ENCODE measurements around the gene TMC1. TPM values are rescaled to one million over a fixed set of nuclear protein-coding genes. Genes with fewer than 3 reads are reported as not detected.

The TMC1 gene
- total RNA-seq, 2 donors from 2014 or later = not detected

DNA sequence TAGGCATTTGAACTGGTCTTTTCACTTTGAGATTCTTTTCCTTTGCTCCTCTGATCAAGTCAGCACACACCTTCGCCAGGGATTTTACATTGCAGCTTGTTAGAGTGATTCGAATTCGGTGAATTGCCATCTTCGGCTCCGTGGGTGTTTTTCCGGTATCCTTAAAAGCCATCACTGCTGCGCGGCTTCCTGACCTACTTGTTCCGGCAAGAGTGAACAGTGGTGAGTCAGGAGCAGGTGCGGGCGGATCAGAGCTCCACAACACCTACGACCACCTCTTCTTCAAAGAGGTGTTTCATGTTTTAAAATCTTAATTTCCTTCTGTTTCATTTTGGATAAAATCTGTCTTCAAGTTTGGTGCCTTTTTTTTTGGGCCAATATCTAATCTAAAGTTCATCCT is 134.6 kb downstream of the TMC1 start:
- Histone ChIP-seq H3K9me3 (no peaks in the 10 kb centered on the region), H3K4me1 (ENCODE audit: control insufficient read depth in 1 of 2, low read depth in 2 of 2) (no peaks in the 10 kb centered on the region), H3K27ac (no peak overlapping the region), H3K4me3 (no peak overlapping the region), H3K27me3 (replicated peaks; ENCODE audit: insufficient read depth) (no peaks in the 10 kb centered on the region), H3K36me3 (no peaks in the 10 kb centered on the region)
- ATAC-seq (ENCODE audit: insufficient number of reproducible peaks, low FRiP score, low read depth) (no peak), DNase-seq (ENCODE audit: low spot score) (no peak)
- TF ChIP-seq CTCF (IDR thresholded peaks at IDR 0.05) = no peak

DNA sequence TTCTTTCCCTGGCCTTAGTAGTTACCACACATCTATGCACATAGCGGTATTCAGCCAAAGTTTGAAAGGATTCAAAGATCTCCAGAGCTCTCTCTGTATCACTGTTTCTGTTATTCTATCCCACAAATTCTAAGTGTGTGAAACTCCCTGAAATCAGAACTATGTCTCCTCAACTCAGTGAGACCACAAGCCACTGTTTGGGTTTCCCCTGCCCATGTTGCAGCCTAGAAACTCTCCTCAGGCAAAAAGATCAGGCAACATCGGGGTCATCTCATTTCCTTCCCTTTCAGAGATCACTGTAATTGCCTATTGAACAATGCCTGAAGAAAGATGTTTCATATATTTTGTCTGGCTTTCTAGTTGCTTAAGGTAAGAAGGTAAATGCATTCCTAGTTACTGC is 135.6 kb downstream of the TMC1 start:
- TF ChIP-seq CTCF (IDR thresholded peaks at IDR 0.05) = no peak
- Histone ChIP-seq H3K9me3 (no peaks in the 10 kb centered on the region), H3K4me3 (no peak overlapping the region), H3K36me3 (no peaks in the 10 kb centered on the region), H3K27ac (no peak overlapping the region), H3K4me1 (ENCODE audit: control insufficient read depth in 1 of 2, low read depth in 2 of 2) (no peaks in the 10 kb centered on the region), H3K27me3 (replicated peaks; ENCODE audit: insufficient read depth) (no peaks in the 10 kb centered on the region)
- no peak for ATAC-seq (ENCODE audit: insufficient number of reproducible peaks, low FRiP score, low read depth)
- DNase-seq (ENCODE audit: low spot score) = no peak

DNA sequence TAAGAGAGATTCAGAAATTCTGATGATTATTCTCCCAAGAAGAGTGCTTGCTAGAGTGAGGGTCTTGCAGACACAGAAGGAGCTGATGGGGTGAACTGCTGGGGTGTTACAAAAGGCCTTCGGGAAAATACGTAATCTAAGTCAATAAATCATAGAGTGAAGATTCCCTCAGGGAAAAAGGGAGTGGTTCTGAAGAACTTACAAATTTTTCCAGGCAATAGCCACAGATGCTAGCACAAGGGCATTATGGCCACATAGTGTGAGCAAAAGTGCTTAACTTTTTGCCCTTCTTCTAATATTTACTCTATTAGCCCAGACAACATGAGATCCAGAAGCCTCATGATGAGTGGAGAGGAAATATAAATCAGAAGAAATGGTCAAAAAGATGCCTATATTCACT is 137.3 kb downstream of the TMC1 start:
- no peak overlapping the region for H3K4me3 ChIP-seq
- no peaks in the 10 kb centered on the region for H3K4me1 ChIP-seq (ENCODE audit: control insufficient read depth in 1 of 2, low read depth in 2 of 2)
- TF ChIP-seq CTCF (IDR thresholded peaks at IDR 0.05) = no peak
- H3K27me3 ChIP-seq (replicated peaks; ENCODE audit: insufficient read depth) = no peaks in the 10 kb centered on the region
- ATAC-seq (ENCODE audit: insufficient number of reproducible peaks, low FRiP score, low read depth) (no peak), DNase-seq (ENCODE audit: low spot score) (no peak)
- no peaks in the 10 kb centered on the region for H3K9me3 ChIP-seq
- H3K27ac ChIP-seq = no peak overlapping the region
- no peaks in the 10 kb centered on the region for H3K36me3 ChIP-seq

DNA sequence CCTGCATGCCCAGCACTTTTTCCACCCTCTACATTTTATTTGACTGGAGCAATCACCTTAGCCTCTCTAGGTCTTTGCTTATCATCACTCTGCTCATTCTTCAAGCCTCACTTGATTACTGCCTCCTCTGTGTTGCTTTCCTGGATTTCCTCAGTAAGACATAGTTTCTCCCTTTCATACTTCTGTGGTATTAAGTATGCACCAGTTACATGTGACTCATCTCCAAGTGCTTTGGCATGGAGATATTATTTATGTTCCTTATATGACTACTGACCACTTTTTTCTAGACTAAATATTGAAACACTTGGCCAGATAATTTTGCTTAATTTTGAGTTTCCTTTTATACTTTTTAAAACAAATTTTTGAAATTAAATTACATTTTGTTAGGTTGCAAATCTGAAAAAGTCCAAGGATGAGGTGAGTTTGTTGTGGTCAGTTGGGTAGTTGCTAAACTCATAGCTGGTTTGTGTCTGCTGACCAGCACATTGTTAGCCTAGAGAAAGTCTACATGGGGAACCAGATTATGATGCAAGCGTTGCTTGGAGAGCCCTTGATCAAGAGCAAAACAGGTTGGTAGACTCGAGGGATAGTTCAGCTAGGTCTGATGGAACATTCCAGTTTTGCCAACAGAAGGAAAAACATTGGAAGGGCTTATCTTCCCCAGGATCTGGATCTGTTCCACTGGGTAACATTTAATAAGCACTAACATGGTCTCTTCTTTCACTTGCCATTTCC is 140.2 kb downstream of the TMC1 start:
- DNase-seq (ENCODE audit: low spot score) = no peak
- Histone ChIP-seq H3K4me3 (no peak overlapping the region), H3K4me1 (ENCODE audit: control insufficient read depth in 1 of 2, low read depth in 2 of 2) (no peaks in the 10 kb centered on the region), H3K36me3 (no peaks in the 10 kb centered on the region), H3K27ac (no peak overlapping the region), H3K27me3 (replicated peaks; ENCODE audit: insufficient read depth) (no peaks in the 10 kb centered on the region), H3K9me3 (no peaks in the 10 kb centered on the region)
- ATAC-seq (ENCODE audit: insufficient number of reproducible peaks, low FRiP score, low read depth) = no peak
- TF ChIP-seq CTCF (IDR thresholded peaks at IDR 0.05) = no peak

DNA sequence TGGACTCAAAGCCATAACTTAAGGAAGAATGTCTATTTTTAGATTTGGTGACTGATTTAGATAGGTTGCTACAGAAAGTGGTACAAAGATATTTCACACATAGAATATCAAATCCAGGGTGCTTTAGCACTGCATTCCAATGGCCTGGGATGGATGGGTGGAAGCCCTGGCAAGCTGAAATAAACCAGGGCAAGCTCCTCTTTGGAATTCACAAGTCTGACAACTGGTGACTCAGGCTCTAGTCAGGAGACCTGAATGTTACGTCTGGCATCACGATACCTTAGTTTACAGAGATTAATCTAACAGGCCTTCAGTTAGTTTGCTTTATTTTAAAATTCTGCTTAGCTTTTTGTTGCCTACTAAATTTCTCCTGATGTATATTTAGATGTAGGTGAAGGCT is 144.0 kb downstream of the TMC1 start:
- no peak for ATAC-seq (ENCODE audit: insufficient number of reproducible peaks, low FRiP score, low read depth)
- no peak for TF ChIP-seq CTCF (IDR thresholded peaks at IDR 0.05)
- Histone ChIP-seq H3K9me3 (no peaks in the 10 kb centered on the region), H3K4me1 (ENCODE audit: control insufficient read depth in 1 of 2, low read depth in 2 of 2) (no peaks in the 10 kb centered on the region), H3K27ac (no peak overlapping the region), H3K27me3 (replicated peaks; ENCODE audit: insufficient read depth) (no peaks in the 10 kb centered on the region), H3K36me3 (no peaks in the 10 kb centered on the region), H3K4me3 (no peak overlapping the region)
- DNase-seq (ENCODE audit: low spot score) = no peak
